Left ventricle myocardium inferior (tissue), 1 donor: ENCODE measurements around the gene DPEP3. TPM values are rescaled to one million over a fixed set of nuclear protein-coding genes. Genes with fewer than 3 reads are reported as not detected.

Experiments
- DNase-seq: peaks from one replicate; pipeline ENCODE4 v3.0.0-alpha.2; 2020
- H3K27ac ChIP-seq: fragments of 200-600 bp; replicated peaks from 2 replicates; pipeline ENCODE4 v1.8.0; 2021
- H3K27me3 ChIP-seq: fragments of 200-600 bp; 2 replicates; pipeline ENCODE4 v1.8.0; 2021; ENCODE audit warnings: low read depth
- H3K36me3 ChIP-seq: fragments of 200-600 bp; 2 replicates; pipeline ENCODE4 v1.8.0; 2021
- H3K4me1 ChIP-seq: fragments of 200-600 bp; 2 replicates; pipeline ENCODE4 v1.8.0; 2021
- H3K4me3 ChIP-seq: fragments of 200-600 bp; 2 replicates; pipeline ENCODE4 v1.8.0; 2021; ENCODE audit warnings: mild to moderate bottlenecking, moderate library complexity
- H3K9me3 ChIP-seq: fragments of 200-600 bp; replicated peaks from 2 replicates; pipeline ENCODE4 v1.8.0; 2021
- intact Hi-C: fragments of 100-400 bp; cut with micrococcal nuclease; formaldehyde crosslinking; loops from one replicate; pipeline ENCODE4 v1.11.0; 2022
- total RNA-seq: library from RNA; stranded (reverse); fragmentation: NEBNext Ultra II Directional; extraction: Animal tissue kit (Norgen Biotek cat#: 25700); gene quantifications from one replicate; pipeline ENCODE4 v1.2.1, GENCODE V29; 2021
- TF ChIP-seq, protein P1 (sequence below): fragments of 200-600 bp; IDR thresholded peaks from 2 replicates; pipeline ENCODE4 v1.8.0; 2021; ENCODE audit warnings: antibody characterized with exemption, mild to moderate bottlenecking, borderline replicate concordance
- donor health status: DM: no; HTN: yes; CAD: no; lungs with severe emphysema.

Gene DPEP3
- total RNA-seq, 1 donor from 2014 or later, result not detected

DNA sequence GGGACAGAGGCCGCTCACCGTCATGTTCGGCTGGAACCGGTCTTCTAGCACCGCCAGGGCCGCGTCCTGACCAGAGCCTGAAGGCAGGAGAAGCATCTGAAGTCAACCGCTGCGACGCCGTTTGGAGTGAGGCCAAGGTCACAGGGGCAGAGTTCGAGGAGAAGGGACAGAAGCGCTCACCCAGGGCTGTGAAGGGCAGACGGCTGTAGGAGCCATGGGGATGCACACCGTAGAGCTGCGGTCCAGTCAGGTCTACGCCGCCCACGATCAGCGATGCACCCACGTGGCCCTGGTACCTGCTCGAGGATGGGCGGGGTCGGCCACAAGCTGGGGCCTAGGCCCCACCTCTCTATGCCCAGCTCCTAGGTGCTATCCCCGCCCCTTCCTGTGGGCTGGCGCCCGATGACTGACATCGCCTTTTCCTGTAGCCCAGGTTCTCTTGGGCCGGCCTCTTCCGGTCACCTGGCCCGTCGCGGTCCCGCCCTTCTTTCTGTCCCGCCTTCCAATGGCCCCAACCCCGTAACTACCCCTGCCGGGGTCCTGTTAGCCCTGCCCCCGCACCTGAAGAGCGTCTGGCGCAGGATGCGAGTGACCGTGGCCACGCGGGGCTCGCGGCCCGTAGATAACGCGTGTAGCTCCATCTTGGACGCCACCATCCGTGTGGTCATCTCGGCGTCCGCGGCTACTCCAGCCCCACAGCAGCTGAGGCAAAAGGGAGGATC, 44.7 kb downstream of the DPEP3 start:
- H3K27me3 ChIP-seq, result no peaks in the 10 kb centered on the region
- H3K9me3 ChIP-seq, result no peaks in the 10 kb centered on the region
- intact Hi-C loops, result no loop called here
- peaks cover 53% of the 10 kb centered on the region for H3K4me1 ChIP-seq
- DNase-seq, result peak; percentile 94
- H3K36me3 ChIP-seq, result peaks cover 20% of the 10 kb centered on the region
- TF ChIP-seq, protein P1, sequence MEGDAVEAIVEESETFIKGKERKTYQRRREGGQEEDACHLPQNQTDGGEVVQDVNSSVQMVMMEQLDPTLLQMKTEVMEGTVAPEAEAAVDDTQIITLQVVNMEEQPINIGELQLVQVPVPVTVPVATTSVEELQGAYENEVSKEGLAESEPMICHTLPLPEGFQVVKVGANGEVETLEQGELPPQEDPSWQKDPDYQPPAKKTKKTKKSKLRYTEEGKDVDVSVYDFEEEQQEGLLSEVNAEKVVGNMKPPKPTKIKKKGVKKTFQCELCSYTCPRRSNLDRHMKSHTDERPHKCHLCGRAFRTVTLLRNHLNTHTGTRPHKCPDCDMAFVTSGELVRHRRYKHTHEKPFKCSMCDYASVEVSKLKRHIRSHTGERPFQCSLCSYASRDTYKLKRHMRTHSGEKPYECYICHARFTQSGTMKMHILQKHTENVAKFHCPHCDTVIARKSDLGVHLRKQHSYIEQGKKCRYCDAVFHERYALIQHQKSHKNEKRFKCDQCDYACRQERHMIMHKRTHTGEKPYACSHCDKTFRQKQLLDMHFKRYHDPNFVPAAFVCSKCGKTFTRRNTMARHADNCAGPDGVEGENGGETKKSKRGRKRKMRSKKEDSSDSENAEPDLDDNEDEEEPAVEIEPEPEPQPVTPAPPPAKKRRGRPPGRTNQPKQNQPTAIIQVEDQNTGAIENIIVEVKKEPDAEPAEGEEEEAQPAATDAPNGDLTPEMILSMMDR, result no peak
- peak overlapping the region; percentile 91 for H3K4me3 ChIP-seq
- H3K27ac ChIP-seq, result peak overlapping the region; percentile 94

DNA sequence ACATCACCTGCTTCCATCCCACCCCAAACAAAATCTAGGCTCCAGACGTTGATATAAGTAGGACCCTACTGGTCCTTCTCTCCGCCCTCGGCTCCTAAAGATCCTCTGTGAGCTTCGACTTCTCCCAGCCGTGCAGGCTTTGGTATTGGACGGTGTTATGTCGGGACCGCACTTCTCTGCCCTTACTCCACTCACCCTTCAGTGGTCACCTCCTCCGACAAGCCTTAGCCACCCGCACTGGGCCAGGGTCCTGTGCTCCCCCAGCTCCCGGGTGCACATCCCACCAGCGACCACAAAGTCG, 45.2 kb downstream of the DPEP3 start:
- H3K27ac ChIP-seq, result peak overlapping the region; percentile 94
- H3K36me3 ChIP-seq, result peaks cover 21% of the 10 kb centered on the region
- no peaks in the 10 kb centered on the region for H3K27me3 ChIP-seq
- H3K9me3 ChIP-seq, result no peaks in the 10 kb centered on the region
- intact Hi-C loops, result no loop called here
- no peak for DNase-seq
- H3K4me1 ChIP-seq, result peaks cover 49% of the 10 kb centered on the region
- TF ChIP-seq, protein P1, result no peak
- peak overlapping the region; percentile 91 for H3K4me3 ChIP-seq

DNA sequence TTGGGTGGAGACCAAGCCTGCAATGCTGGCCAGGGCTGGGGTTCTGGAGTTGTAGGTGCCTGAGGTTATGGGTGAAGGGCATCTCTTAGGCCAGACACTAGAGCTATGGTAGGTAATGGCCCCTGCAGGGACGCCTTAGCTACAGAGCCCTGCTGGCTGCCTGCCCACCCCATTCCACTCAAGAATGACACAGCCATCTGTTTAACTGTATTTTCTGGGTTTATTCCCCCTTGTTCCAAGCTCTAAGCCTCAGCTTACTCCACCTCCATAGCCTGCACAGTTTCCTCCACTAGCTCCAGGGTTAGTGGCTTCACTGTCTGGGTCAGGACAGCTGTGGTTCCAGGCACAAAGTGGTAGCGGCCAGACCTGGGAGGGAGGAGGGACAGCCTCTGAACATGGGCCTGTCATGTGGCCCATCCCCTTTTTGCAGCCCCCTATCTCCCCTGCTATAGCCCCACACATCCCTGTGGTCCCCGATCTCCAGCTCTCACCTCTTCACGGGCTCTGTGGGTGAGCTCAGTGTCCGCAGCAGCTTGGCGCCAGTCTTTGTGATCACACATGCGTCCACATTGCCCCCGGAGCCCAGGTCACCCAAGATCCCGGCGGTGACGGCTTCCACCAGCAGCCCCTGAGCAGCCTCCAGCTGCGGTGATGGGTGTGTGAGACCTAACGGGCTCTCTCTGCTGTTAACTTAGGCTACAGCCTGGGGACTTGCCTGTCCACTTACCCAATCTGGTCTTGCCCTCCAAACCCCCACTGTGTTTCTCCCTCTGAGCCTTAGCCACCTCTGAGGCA, 45.8 kb downstream of the DPEP3 start:
- Histone ChIP-seq H3K36me3 (peaks cover 20% of the 10 kb centered on the region), H3K4me1 (peaks cover 44% of the 10 kb centered on the region), H3K27me3 (no peaks in the 10 kb centered on the region), H3K9me3 (no peaks in the 10 kb centered on the region), H3K27ac (peak overlapping the region; percentile 94), H3K4me3 (peak overlapping the region; percentile 91)
- TF ChIP-seq, protein P1, result no peak
- DNase-seq, result no peak
- intact Hi-C loops, result no loop called here

DNA sequence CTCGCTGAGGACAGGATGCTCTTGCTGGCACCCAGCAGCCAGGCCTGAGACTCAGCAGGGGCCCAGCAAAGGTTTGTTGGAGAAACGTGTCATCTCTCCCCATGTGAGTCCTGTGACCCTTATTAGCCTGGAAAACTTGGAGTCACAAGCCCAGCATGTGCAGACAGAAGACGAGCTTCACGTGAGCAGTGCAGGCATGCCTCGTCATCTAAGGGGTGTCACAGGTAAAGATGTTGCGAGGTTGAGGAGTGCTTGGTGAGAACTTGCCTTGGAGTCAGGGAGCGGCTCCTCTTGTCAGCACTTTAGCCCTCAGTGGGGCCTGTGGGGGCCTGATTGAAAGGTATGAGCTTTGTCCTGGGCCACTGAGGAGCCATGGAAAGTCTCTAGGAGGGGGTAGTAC, 46.5 kb downstream of the DPEP3 start:
- peaks cover 40% of the 10 kb centered on the region for H3K4me1 ChIP-seq
- no peaks in the 10 kb centered on the region for H3K27me3 ChIP-seq
- no peak overlapping the region for H3K4me3 ChIP-seq
- intact Hi-C loops, result no loop called here
- no peaks in the 10 kb centered on the region for H3K9me3 ChIP-seq
- no peak overlapping the region for H3K27ac ChIP-seq
- peaks cover 21% of the 10 kb centered on the region for H3K36me3 ChIP-seq
- TF ChIP-seq, protein P1, result no peak
- no peak for DNase-seq

DNA sequence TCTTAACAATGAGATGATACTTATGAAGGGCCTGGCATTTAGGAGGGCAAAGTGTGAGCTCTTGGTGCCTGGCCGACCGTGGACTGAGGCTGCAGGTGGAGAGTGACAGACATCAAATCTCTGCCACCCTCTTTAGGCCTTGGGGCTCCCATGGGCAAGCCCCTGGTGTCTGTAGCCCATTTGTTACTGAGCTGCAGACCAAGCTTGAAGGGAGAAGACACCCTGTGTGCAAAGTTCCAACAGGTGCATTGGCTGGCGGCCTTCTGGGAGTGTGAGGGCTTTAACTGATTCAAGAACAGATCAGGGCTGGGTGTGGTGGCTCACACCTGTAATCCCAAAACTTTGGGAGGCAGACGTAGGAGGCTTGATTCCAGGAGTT, 47.8 kb downstream of the DPEP3 start:
- H3K9me3 ChIP-seq, result no peaks in the 10 kb centered on the region
- intact Hi-C loops, result no loop called here
- no peak overlapping the region for H3K4me3 ChIP-seq
- H3K4me1 ChIP-seq, result peaks cover 44% of the 10 kb centered on the region
- DNase-seq, result no peak
- no peak overlapping the region for H3K27ac ChIP-seq
- TF ChIP-seq, protein P1, result no peak
- peaks cover 30% of the 10 kb centered on the region for H3K36me3 ChIP-seq
- H3K27me3 ChIP-seq, result no peaks in the 10 kb centered on the region
